Adipocyte (in vitro differentiated cells): ENCODE results near the gene OTUD4.

Experiments used
- DNase-seq: peaks from one replicate; pipeline ENCODE4 v3.0.0-alpha.2; 2015; ENCODE audit warnings: low read depth
- H3K27me3 ChIP-seq: replicated peaks from 2 replicates; pipeline ENCODE4 v1.7.0; 2013; ENCODE audit warnings: mild to moderate bottlenecking, low read length, moderate library complexity; ENCODE audit not compliant: control insufficient read depth, insufficient read depth
- H3K36me3 ChIP-seq: 2 replicates; pipeline ENCODE4 v1.7.0; 2013; ENCODE audit warnings: low read length, mild to moderate bottlenecking, moderate library complexity; ENCODE audit not compliant: control insufficient read depth, insufficient read depth, severe bottlenecking
- H3K4me1 ChIP-seq: 2 replicates; pipeline ENCODE4 v1.7.0; 2013; ENCODE audit warnings: mild to moderate bottlenecking, low read length, moderate library complexity; ENCODE audit not compliant: control insufficient read depth, insufficient read depth
- H3K4me3 ChIP-seq: 2 replicates; pipeline ENCODE4 v1.7.0; 2013; ENCODE audit warnings: mild to moderate bottlenecking, low read length, moderate library complexity
- H3K9ac ChIP-seq: 2 replicates; pipeline ENCODE4 v1.7.0; 2013; ENCODE audit warnings: mild to moderate bottlenecking, low read length, moderate library complexity
- H3K9me3 ChIP-seq: 2 replicates; pipeline ENCODE4 v1.7.0; 2013; ENCODE audit warnings: mild to moderate bottlenecking, low read length, moderate library complexity; ENCODE audit not compliant: control insufficient read depth

OTUD4 gene

GRCh38 chr4:145178740-145179280 is 1.6 kb downstream of the OTUD4 start:
- H3K4me3 ChIP-seq: peak overlapping the region; percentile 99
- H3K4me1 ChIP-seq: peaks cover 32% of the 10 kb centered on the region
- H3K36me3 ChIP-seq: no peaks in the 10 kb centered on the region
- H3K9ac ChIP-seq: peak overlapping the region; percentile 95
- DNase-seq: no peak
- H3K9me3 ChIP-seq: no peaks in the 10 kb centered on the region
- no peaks in the 10 kb centered on the region for H3K27me3 ChIP-seq

GRCh38 chr4:145177906-145178538 is 2.4 kb downstream of the OTUD4 start:
- Histone ChIP-seq H3K4me3 (peak overlapping the region; percentile 99), H3K9ac (peak overlapping the region; percentile 95), H3K4me1 (peaks cover 32% of the 10 kb centered on the region), H3K9me3 (no peaks in the 10 kb centered on the region), H3K27me3 (no peaks in the 10 kb centered on the region), H3K36me3 (no peaks in the 10 kb centered on the region)
- DNase-seq: peak; percentile 39

DNA sequence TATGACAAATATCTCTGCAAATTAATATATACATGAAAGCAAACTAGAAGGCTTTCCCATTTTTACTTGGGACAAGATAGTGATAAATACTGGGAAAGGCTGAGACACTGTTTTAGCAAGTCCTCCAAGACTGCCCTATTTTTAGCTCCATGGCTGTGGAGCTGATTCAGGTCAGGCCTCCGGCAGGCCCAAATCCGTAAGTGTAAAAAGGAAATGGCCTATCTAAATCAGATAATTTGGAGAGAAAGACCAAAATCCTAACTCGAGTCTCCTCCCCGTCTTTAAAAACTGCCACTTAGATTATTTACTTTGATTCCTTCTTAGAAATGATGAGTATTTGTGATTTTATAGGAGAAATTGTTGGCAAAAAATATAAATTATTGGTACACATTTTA is 2.9 kb downstream of the OTUD4 start:
- peak overlapping the region; percentile 95 for H3K9ac ChIP-seq
- DNase-seq: peak; percentile 50
- H3K4me3 ChIP-seq: peak overlapping the region; percentile 99
- H3K9me3 ChIP-seq: no peaks in the 10 kb centered on the region
- peaks cover 32% of the 10 kb centered on the region for H3K4me1 ChIP-seq
- H3K27me3 ChIP-seq: no peaks in the 10 kb centered on the region
- H3K36me3 ChIP-seq: no peaks in the 10 kb centered on the region

DNA sequence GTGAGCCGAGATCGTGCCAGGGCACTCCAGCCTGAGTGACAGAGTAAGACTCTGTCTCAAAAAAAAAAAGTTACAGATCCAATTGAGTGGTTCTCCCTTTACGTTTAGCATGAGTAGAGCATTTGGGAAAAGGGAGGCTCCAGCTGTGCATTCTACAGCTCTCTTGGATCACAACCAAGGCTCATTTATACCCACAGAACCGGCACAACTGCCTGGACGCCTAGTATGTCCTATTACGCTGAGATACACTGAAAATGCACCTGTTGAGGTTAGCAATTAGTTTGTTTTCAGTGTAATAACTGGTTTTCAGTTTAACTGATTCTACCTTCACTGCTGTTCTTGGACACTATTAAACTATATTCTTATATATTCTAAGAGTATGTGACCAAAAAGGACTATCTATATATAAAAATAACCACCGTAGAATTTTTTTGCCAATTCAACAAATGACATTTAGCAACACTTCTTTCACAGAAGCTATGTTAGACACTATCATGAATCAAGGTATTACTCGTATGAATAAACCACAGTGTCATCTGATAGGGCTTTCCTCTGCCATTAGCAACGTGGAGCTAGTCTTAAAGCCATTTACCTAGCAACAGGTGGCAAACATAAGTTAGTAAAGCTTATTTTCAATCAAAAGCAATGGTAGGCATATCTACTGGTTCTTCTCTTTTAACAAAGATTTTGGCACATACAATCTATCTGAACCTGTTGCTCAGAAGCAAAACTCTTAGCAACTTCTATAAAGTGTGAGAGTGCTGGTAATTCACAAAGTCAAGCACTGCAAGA is 3.6 kb downstream of the OTUD4 start:
- peak overlapping the region; percentile 99 for H3K4me3 ChIP-seq
- no peaks in the 10 kb centered on the region for H3K9me3 ChIP-seq
- H3K27me3 ChIP-seq: no peaks in the 10 kb centered on the region
- DNase-seq: no peak
- H3K4me1 ChIP-seq: peaks cover 32% of the 10 kb centered on the region
- H3K36me3 ChIP-seq: peaks cover 3% of the 10 kb centered on the region
- peak overlapping the region; percentile 95 for H3K9ac ChIP-seq

DNA sequence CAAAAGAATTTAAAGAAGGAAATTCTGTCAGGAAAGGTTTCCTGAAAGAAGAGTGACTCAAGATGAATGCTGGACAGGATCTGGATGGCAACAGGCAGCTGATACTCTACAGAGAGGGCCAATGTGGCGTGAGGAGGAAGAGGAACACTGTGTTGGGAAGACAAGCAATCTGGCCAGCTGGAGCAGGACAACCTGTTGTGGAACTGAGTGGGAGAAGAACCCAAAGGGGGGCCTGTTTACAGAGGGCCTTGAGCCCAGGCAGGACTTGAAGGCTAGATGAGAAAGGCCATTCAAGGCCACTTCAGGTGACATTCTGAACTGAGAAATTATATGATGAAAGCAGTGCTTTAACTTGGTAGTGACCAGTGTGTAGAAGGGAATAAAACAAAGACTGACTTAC is 8.5 kb downstream of the OTUD4 start:
- no peak overlapping the region for H3K4me3 ChIP-seq
- H3K36me3 ChIP-seq: peaks cover 32% of the 10 kb centered on the region
- peaks cover 7% of the 10 kb centered on the region for H3K4me1 ChIP-seq
- no peaks in the 10 kb centered on the region for H3K27me3 ChIP-seq
- no peaks in the 10 kb centered on the region for H3K9me3 ChIP-seq
- no peak for DNase-seq
- no peak overlapping the region for H3K9ac ChIP-seq

DNA sequence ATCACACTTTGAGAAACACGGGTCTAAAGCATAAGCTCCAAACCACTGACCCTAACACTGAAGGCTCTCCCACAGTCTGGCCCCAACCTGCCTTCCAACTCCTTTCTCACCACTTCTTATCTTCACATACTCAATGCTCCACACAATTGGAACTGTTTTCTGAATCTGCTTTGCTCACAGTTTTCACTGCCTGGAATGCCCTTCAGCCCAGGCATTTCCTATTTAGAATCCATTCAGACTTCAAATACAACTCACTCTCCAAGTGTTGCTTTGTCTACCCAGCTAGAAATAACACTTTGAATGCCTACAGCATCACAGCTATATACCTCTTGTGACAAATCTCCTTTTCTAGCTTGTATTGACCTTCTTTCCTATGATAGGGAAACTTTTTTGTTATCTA is 10.2 kb downstream of the OTUD4 start:
- Histone ChIP-seq H3K9ac (no peak overlapping the region), H3K36me3 (peaks cover 36% of the 10 kb centered on the region), H3K9me3 (no peaks in the 10 kb centered on the region), H3K27me3 (no peaks in the 10 kb centered on the region), H3K4me3 (no peak overlapping the region), H3K4me1 (peaks cover 1% of the 10 kb centered on the region)
- DNase-seq: no peak

DNA sequence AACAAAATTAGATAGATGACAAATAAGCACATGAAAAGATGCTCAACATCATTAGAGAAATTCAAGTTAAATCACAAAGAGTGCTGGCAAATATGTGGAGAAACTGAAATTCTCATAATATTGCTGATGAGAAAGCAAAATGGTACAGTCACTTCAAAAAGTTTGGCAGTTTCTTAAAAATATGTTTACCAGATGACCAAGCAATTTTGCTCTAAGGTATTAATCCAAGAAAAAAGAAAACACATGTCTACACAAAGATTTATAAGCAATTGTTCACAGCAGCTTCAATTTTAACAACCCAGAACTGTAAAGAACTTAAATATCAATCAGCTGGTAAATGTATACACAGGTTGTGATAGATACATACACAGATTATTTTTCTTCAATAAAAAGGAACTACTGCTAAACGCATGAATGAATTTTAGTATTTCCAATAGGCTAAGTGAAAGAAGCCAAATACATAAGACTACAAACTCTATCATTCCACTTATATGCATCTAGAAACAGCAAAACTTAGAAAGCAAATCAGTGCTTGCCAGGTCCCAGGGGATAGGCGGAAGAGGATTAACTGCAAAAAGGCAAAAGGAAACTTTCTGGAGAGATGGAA is 11.7 kb downstream of the OTUD4 start:
- no peak for DNase-seq
- Histone ChIP-seq H3K27me3 (no peaks in the 10 kb centered on the region), H3K9me3 (no peaks in the 10 kb centered on the region), H3K36me3 (peaks cover 42% of the 10 kb centered on the region), H3K9ac (no peak overlapping the region), H3K4me3 (no peak overlapping the region), H3K4me1 (no peaks in the 10 kb centered on the region)

GRCh38 chr4:145167887-145168286 is 12.5 kb downstream of the OTUD4 start:
- no peaks in the 10 kb centered on the region for H3K27me3 ChIP-seq
- H3K9me3 ChIP-seq: no peaks in the 10 kb centered on the region
- H3K4me1 ChIP-seq: no peaks in the 10 kb centered on the region
- no peak for DNase-seq
- no peak overlapping the region for H3K4me3 ChIP-seq
- peaks cover 49% of the 10 kb centered on the region for H3K36me3 ChIP-seq
- H3K9ac ChIP-seq: no peak overlapping the region

GRCh38 chr4:145161549-145161948 is 18.8 kb downstream of the OTUD4 start:
- peaks cover 7% of the 10 kb centered on the region for H3K4me1 ChIP-seq
- no peak overlapping the region for H3K4me3 ChIP-seq
- peaks cover 68% of the 10 kb centered on the region for H3K36me3 ChIP-seq
- DNase-seq: no peak
- H3K9ac ChIP-seq: no peak overlapping the region
- no peaks in the 10 kb centered on the region for H3K27me3 ChIP-seq
- no peaks in the 10 kb centered on the region for H3K9me3 ChIP-seq

- H3K9me3 ChIP-seq: no peaks in the 10 kb centered on the region
- no peaks in the 10 kb centered on the region for H3K27me3 ChIP-seq
- no peak overlapping the region for H3K9ac ChIP-seq
- H3K36me3 ChIP-seq: peaks cover 78% of the 10 kb centered on the region
- peaks cover 7% of the 10 kb centered on the region for H3K4me1 ChIP-seq
- no peak overlapping the region for H3K4me3 ChIP-seq
- no peak for DNase-seq
Observed at GRCh38 chr4:145156986-145157385, 23.4 kb downstream of the OTUD4 start.

DNA sequence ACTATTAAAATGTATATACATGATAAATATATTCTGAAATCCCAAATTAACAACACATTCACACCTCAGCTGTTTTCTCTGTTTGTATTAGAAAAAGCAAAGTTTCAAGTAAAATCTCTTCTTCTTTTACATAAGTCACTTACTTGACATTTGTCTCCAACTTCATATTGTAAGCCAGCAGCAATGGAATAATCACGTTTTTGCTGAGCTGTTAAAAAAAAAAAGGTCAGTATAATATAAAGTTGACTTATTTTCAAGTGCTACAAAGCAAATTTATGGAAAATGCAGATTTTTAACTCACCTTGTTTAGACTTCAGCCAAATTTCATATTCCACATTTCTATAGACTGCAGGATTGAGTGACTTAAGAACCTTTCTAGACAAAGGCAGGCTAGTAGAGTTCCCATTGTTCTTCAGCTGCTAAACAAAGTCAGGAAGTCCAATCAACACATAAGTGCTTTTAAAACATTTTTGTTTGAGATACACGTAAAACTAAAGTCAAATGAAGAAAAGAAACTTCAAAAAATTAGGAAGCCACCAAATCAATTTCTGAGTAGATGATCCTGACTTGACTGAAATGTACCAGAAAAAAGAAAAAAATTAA is 25.0 kb downstream of the OTUD4 start:
- H3K4me1 ChIP-seq: no peaks in the 10 kb centered on the region
- H3K9me3 ChIP-seq: no peaks in the 10 kb centered on the region
- peaks cover 79% of the 10 kb centered on the region for H3K36me3 ChIP-seq
- no peaks in the 10 kb centered on the region for H3K27me3 ChIP-seq
- no peak for DNase-seq
- H3K4me3 ChIP-seq: no peak overlapping the region
- H3K9ac ChIP-seq: no peak overlapping the region
